ENCODE data around the gene BCAS3. TPM values are rescaled to one million over a fixed set of nuclear protein-coding genes. Genes with fewer than 3 reads are reported as not detected.

The BCAS3 gene
- total RNA-seq, 2 donors from 2014 or later: 12.0 to 15.6 TPM

GRCh38 chr17:60782742-60783141 is 105.1 kb downstream of the BCAS3 start:
- no peak overlapping the region for H3K4me3 ChIP-seq
- no peaks in the 10 kb centered on the region for H3K27me3 ChIP-seq
- no peaks in the 10 kb centered on the region for H3K4me1 ChIP-seq
- H3K36me3 ChIP-seq: no peaks in the 10 kb centered on the region
- no peaks in the 10 kb centered on the region for H3K9me3 ChIP-seq
- H3K27ac ChIP-seq: no peak overlapping the region
- no peak for TF ChIP-seq CTCF (IDR thresholded peaks at IDR 0.05)
- DNase-seq (ENCODE audit: low spot score): no peak

GRCh38 chr17:60790205-60790604 is 112.6 kb downstream of the BCAS3 start:
- no peak for DNase-seq (ENCODE audit: low spot score)
- H3K4me3 ChIP-seq: no peak overlapping the region
- no peak overlapping the region for H3K27ac ChIP-seq
- no peak for TF ChIP-seq CTCF (IDR thresholded peaks at IDR 0.05)
- H3K9me3 ChIP-seq: no peaks in the 10 kb centered on the region
- peaks cover 0 to 4% of the 10 kb centered on the region in 2 donors for H3K4me1 ChIP-seq
- H3K27me3 ChIP-seq: no peaks in the 10 kb centered on the region
- H3K36me3 ChIP-seq: no peaks in the 10 kb centered on the region

GRCh38 chr17:60792250-60792898 is 114.7 kb downstream of the BCAS3 start:
- no peaks in the 10 kb centered on the region for H3K36me3 ChIP-seq
- no peaks in the 10 kb centered on the region for H3K9me3 ChIP-seq
- no peak for TF ChIP-seq CTCF (IDR thresholded peaks at IDR 0.05)
- H3K4me1 ChIP-seq: peaks cover 0 to 4% of the 10 kb centered on the region in 2 donors
- H3K27ac ChIP-seq: no peak overlapping the region
- H3K27me3 ChIP-seq: no peaks in the 10 kb centered on the region
- H3K4me3 ChIP-seq: no peak overlapping the region
- no peak for DNase-seq (ENCODE audit: low spot score)

- Histone ChIP-seq H3K27ac (no peak overlapping the region), H3K27me3 (no peaks in the 10 kb centered on the region), H3K36me3 (no peaks in the 10 kb centered on the region), H3K4me3 (no peak overlapping the region), H3K4me1 (no peaks in the 10 kb centered on the region), H3K9me3 (no peaks in the 10 kb centered on the region)
- DNase-seq (ENCODE audit: low spot score): no peak
- no peak for TF ChIP-seq CTCF (IDR thresholded peaks at IDR 0.05)
These were observed 120.9 kb downstream of the BCAS3 start for GRCh38 chr17:60798576-60798975.

GRCh38 chr17:60802377-60802776 is 124.7 kb downstream of the BCAS3 start:
- Histone ChIP-seq H3K4me1 (no peaks in the 10 kb centered on the region), H3K4me3 (no peak overlapping the region), H3K27ac (no peak overlapping the region), H3K36me3 (no peaks in the 10 kb centered on the region), H3K27me3 (no peaks in the 10 kb centered on the region), H3K9me3 (no peaks in the 10 kb centered on the region)
- no peak for DNase-seq (ENCODE audit: low spot score)
- TF ChIP-seq CTCF (IDR thresholded peaks at IDR 0.05): no peak

- no peak for DNase-seq (ENCODE audit: low spot score)
- Histone ChIP-seq H3K36me3 (no peaks in the 10 kb centered on the region), H3K4me1 (no peaks in the 10 kb centered on the region), H3K4me3 (no peak overlapping the region), H3K27me3 (no peaks in the 10 kb centered on the region), H3K9me3 (no peaks in the 10 kb centered on the region), H3K27ac (no peak overlapping the region)
- no peak for TF ChIP-seq CTCF (IDR thresholded peaks at IDR 0.05)
These were observed 125.4 kb downstream of the BCAS3 start for GRCh38 chr17:60803059-60803458.
